Measurements from ENCODE around the gene SLC8A2.

SLC8A2 gene

GRCh38 chr19:47503826-47504150 is 32.1 kb upstream of the SLC8A2 start:
- no peak for TF ChIP-seq CTCF (IDR thresholded peaks at IDR 0.05; ENCODE audit: low read length, missing control alignments)
- no peak for DNase-seq (ENCODE audit: low read depth)
- no peak overlapping the region for H3K4me3 ChIP-seq (replicated peaks; ENCODE audit: low read depth, low read length)

- H3K4me3 ChIP-seq (replicated peaks; ENCODE audit: low read depth, low read length), result no peak overlapping the region
- no peak for TF ChIP-seq CTCF (IDR thresholded peaks at IDR 0.05; ENCODE audit: low read length, missing control alignments)
- no peak for DNase-seq (ENCODE audit: low read depth)
These were observed 31.6 kb upstream of the SLC8A2 start for GRCh38 chr19:47503130-47503825.

GRCh38 chr19:47499863-47500830 is 28.5 kb upstream of the SLC8A2 start:
- DNase-seq (ENCODE audit: low read depth), result no peak
- no peak overlapping the region for H3K4me3 ChIP-seq (replicated peaks; ENCODE audit: low read depth, low read length)
- TF ChIP-seq CTCF (IDR thresholded peaks at IDR 0.05; ENCODE audit: low read length, missing control alignments), result no peak

- no peak for TF ChIP-seq CTCF (IDR thresholded peaks at IDR 0.05; ENCODE audit: low read length, missing control alignments)
- H3K4me3 ChIP-seq (replicated peaks; ENCODE audit: low read depth, low read length), result no peak overlapping the region
- no peak for DNase-seq (ENCODE audit: low read depth)
These were observed 27.7 kb upstream of the SLC8A2 start for GRCh38 chr19:47499371-47499770.

GRCh38 chr19:47498561-47498960 is 26.9 kb upstream of the SLC8A2 start:
- no peak for TF ChIP-seq CTCF (IDR thresholded peaks at IDR 0.05; ENCODE audit: low read length, missing control alignments)
- DNase-seq (ENCODE audit: low read depth), result no peak
- no peak overlapping the region for H3K4me3 ChIP-seq (replicated peaks; ENCODE audit: low read depth, low read length)

GRCh38 chr19:47497821-47498520 is 26.3 kb upstream of the SLC8A2 start:
- H3K4me3 ChIP-seq (replicated peaks; ENCODE audit: low read depth, low read length), result no peak overlapping the region
- TF ChIP-seq CTCF (IDR thresholded peaks at IDR 0.05; ENCODE audit: low read length, missing control alignments), result no peak
- DNase-seq (ENCODE audit: low read depth), result no peak
